KMS-11 (cell line): ENCODE data around the gene DISP3.

Experiments
- H2AFZ ChIP-seq: fragments of 200-600 bp; sonication (generic); 2 replicates; pipeline ENCODE4 v1.6.1; 2016; ENCODE audit warnings: antibody characterized with exemption, mixed run types, low read depth
- H3K27ac ChIP-seq: fragments of 200-600 bp; sonication (generic); 2 replicates; pipeline ENCODE4 v1.6.1; 2016; ENCODE audit warnings: mild to moderate bottlenecking, mixed run types
- H3K27me3 ChIP-seq: fragments of 200-600 bp; sonication (generic); 2 replicates; pipeline ENCODE4 v1.6.1; 2017; ENCODE audit warnings: mild to moderate bottlenecking, low read depth, mixed run types, moderate library complexity; ENCODE audit not compliant: insufficient read depth
- H3K36me3 ChIP-seq: fragments of 200-600 bp; sonication (generic); 2 replicates; pipeline ENCODE4 v1.6.1; 2017; ENCODE audit warnings: mild to moderate bottlenecking, mixed run types; ENCODE audit not compliant: insufficient read depth
- H3K4me1 ChIP-seq: fragments of 200-600 bp; sonication (generic); 2 replicates; pipeline ENCODE4 v1.6.1; 2016; ENCODE audit warnings: mild to moderate bottlenecking, low read depth, mixed run types; ENCODE audit not compliant: poor library complexity, severe bottlenecking
- H3K4me2 ChIP-seq: fragments of 200-600 bp; sonication (generic); 2 replicates; pipeline ENCODE4 v1.7.0; 2016; ENCODE audit warnings: mild to moderate bottlenecking, mixed run types
- H3K4me3 ChIP-seq: fragments of 200-600 bp; sonication (generic); IDR thresholded peaks from 2 replicates; pipeline ENCODE4 v1.6.1; 2017; ENCODE audit warnings: low read depth, low read length, mixed read lengths; ENCODE audit not compliant: insufficient read depth
- H3K79me2 ChIP-seq: fragments of 200-600 bp; sonication (generic); 2 replicates; pipeline ENCODE4 v1.6.1; 2016; ENCODE audit warnings: low read depth, mixed run types; ENCODE audit not compliant: insufficient read depth
- H3K9ac ChIP-seq: fragments of 200-600 bp; sonication (generic); 2 replicates; pipeline ENCODE4 v1.6.1; 2016; ENCODE audit warnings: mild to moderate bottlenecking, mixed run types
- H4K20me1 ChIP-seq: fragments of 200-600 bp; sonication (generic); 2 replicates; pipeline ENCODE4 v1.6.1; 2016; ENCODE audit warnings: mild to moderate bottlenecking, mixed run types; ENCODE audit not compliant: insufficient read depth
- TF ChIP-seq, protein P1 (sequence below): fragments of 200-600 bp; sonication (generic); conservative IDR thresholded peaks from 2 replicates; pipeline ENCODE4 v1.6.1; 2017; ENCODE audit warnings: low read depth, mild to moderate bottlenecking, antibody characterized with exemption, low read length, moderate library complexity, mixed read lengths

Gene DISP3

DNA sequence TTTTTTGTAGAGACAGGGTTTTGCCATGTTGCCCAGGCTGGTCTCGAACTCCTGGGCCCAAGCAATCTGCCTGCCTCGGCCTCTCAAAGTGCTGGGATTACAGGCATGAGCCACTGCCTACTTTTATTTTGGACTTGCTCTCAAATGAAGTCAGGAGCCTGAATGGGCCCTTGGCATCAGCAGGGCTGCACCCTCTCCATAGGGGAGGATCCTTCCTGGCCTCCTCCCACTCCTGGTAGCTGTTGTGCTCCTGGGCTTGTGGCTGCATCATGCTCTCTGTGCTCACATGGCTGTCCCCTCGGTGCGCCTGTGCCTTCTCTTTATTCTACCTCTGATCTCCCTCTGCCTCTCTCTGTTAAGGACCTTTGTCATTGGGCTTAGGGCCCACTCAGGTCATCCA lies 46.4 kb upstream of the DISP3 start:
- TF ChIP-seq, protein P1, sequence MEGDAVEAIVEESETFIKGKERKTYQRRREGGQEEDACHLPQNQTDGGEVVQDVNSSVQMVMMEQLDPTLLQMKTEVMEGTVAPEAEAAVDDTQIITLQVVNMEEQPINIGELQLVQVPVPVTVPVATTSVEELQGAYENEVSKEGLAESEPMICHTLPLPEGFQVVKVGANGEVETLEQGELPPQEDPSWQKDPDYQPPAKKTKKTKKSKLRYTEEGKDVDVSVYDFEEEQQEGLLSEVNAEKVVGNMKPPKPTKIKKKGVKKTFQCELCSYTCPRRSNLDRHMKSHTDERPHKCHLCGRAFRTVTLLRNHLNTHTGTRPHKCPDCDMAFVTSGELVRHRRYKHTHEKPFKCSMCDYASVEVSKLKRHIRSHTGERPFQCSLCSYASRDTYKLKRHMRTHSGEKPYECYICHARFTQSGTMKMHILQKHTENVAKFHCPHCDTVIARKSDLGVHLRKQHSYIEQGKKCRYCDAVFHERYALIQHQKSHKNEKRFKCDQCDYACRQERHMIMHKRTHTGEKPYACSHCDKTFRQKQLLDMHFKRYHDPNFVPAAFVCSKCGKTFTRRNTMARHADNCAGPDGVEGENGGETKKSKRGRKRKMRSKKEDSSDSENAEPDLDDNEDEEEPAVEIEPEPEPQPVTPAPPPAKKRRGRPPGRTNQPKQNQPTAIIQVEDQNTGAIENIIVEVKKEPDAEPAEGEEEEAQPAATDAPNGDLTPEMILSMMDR = no peak
- no peaks in the 10 kb centered on the region for H3K4me1 ChIP-seq
- H3K4me3 ChIP-seq = no peak overlapping the region
- H3K36me3 ChIP-seq = no peaks in the 10 kb centered on the region
- H3K4me2 ChIP-seq = no peak overlapping the region
- H3K79me2 ChIP-seq = no peaks in the 10 kb centered on the region
- H2AFZ ChIP-seq = no peak overlapping the region
- H4K20me1 ChIP-seq = no peaks in the 10 kb centered on the region
- H3K9ac ChIP-seq = no peak overlapping the region
- no peak overlapping the region for H3K27ac ChIP-seq
- peaks cover 71% of the 10 kb centered on the region for H3K27me3 ChIP-seq

DNA sequence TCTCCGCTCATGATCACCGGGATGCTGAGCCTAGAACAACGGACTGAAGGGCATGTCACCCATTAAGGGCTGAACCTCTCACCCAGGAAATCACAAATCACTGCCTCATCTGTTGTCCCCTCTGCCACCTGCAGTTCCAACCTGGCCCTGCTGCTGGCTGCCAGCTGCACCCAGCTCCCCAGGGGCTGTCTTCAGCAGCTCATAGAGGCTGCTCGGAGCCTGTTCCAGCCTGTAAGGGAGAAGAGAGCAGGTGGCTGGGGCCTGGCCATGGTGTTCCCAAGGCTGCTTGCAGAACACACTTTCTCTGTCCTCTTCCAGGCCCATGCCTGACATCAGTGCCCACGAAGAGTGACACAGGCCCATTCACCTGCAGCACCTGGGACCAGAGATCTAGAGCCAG lies 44.5 kb upstream of the DISP3 start:
- Histone ChIP-seq H3K4me2 (no peak overlapping the region), H3K4me1 (no peaks in the 10 kb centered on the region), H3K9ac (no peak overlapping the region), H2AFZ (no peak overlapping the region), H4K20me1 (no peaks in the 10 kb centered on the region), H3K4me3 (no peak overlapping the region), H3K27me3 (peaks cover 78% of the 10 kb centered on the region), H3K79me2 (no peaks in the 10 kb centered on the region), H3K27ac (no peak overlapping the region), H3K36me3 (no peaks in the 10 kb centered on the region)
- TF ChIP-seq, protein P1 = no peak

DNA sequence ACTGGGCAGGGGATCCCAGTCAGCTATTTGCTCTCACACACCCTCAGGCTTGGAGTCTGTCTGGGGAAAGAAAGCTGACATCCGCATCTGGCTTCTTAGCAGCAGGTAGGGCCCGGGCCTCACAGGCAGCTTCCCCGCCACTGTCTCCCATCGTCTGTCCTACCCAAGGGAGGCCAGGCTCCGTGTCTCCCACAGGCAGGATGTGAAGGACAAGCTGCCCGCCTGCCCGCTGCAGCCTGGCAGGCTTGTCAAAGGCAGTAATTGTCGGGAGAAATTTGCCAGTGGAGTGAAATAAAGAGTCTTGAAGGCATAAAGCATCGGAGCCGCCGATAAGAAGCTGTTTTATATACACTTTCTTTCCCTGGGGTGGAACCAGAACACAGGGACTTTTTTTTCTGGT lies 44.0 kb upstream of the DISP3 start:
- Histone ChIP-seq H3K4me3 (no peak overlapping the region), H3K4me2 (no peak overlapping the region), H3K9ac (no peak overlapping the region), H3K4me1 (no peaks in the 10 kb centered on the region), H2AFZ (no peak overlapping the region), H3K27ac (no peak overlapping the region), H4K20me1 (no peaks in the 10 kb centered on the region), H3K36me3 (no peaks in the 10 kb centered on the region), H3K79me2 (no peaks in the 10 kb centered on the region), H3K27me3 (peaks cover 82% of the 10 kb centered on the region)
- TF ChIP-seq, protein P1 = no peak

DNA sequence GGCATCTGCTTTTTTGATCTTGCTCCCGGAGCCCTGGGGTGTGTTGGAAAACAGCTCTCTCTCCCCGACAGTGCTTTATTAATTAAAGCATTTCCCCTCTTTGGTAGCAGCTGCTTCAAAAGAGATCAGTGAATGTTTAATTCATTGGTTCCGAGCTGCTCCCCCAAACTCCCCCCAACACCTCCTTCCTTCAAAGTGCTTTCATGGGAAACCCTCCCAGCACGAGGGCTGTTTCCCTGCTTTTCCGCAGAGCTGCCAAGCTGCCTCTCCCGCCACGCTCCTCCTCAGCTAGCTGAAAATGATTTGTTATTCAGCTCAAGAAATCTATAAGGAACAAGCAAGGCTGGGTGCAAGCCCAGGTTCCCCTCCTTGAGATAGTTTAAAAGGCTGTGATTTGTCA lies 40.0 kb upstream of the DISP3 start:
- Histone ChIP-seq H3K79me2 (no peaks in the 10 kb centered on the region), H3K4me3 (no peak overlapping the region), H3K4me1 (no peaks in the 10 kb centered on the region), H4K20me1 (no peaks in the 10 kb centered on the region), H2AFZ (no peak overlapping the region), H3K27me3 (peaks cover 97% of the 10 kb centered on the region), H3K4me2 (no peak overlapping the region), H3K9ac (no peak overlapping the region), H3K27ac (no peak overlapping the region), H3K36me3 (no peaks in the 10 kb centered on the region)
- TF ChIP-seq, protein P1 = no peak
